ENCODE data around the gene MAN2B2. TPM values are rescaled to one million over a fixed set of nuclear protein-coding genes. Genes with fewer than 3 reads are reported as not detected.
"Not testable (repeated sequence)": the region's sequence is repeated elsewhere in the genome, so short reads cannot be mapped to it uniquely, and the experiment has no call there.

Gene MAN2B2
- total RNA-seq, 1 experiment from 2014 or later: 11.7 TPM

DNA sequence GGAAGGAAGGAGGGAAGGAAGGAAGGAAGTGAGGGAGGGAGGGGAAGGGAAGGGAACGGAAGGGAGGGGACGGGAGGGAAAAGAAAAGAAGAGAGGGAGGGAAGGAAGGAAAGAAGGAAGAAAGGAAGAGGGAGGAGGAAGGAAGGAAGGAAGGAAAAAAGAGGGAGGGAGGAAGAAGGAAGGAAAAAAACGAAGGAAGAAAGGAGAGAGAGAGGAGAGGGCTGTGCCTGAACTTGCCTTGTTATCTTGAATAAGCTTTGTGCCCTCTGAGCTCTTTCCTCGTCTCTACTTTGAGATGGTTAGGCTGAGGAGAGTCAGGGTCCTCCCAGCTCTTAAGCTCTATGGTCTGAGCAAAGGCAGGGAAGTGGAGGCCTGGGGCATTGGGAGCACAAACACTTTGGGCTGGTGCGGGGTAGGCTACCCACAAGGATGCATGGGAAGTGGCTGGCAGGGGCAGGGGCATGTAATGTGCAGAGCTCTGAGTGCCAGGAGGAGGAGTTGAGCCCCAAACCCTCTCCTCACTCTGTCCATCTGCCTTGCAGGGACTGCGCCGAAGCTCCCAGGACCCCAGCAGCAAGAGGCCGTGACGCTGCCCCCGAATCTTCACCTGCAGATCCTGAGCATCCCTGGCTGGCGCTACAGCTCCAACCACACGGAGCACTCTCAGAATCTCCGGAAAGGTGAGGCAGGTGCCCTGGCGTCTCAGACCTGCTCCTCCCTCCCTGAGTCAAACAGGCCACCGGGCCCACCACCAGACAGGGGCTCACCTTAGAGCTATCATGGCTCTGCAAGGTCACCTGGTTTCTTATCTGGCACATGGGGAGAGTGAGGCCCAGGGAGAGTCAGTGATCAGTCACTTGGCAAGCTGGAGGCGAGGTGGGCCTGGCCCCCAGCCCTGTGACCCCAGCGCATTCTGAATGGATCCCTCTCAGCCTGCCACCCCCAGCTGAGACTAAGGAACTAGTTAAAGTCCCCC lies 39.0 kb downstream of the MAN2B2 start:
- no peak for DNase-seq (ENCODE audit: low read depth)

DNA sequence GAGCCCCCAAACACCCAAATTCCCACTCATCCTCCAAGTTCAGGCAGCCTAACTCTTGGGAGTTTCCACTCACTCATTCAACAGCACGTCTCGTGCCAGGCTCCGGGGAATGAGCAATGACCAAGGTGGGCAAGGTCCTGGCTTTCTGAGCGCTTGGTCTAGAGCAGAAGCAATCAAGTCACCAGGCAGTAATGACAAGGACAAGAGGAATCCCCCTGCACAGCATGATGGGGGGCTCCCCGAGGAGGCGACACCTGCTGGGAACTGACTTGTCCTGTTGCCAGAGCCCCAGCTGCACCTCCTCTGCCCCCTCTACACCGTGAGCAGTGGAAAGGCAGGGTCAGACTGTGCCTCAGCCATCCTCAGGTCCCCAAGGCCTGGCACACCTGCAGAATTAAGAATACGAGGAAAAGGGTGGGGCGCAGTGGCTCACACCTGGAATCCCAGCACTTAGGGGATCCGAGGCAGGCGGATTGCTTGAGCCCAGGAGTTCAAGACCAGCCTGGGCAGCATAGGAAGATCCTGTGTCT lies 39.8 kb downstream of the MAN2B2 start:
- no peak for DNase-seq (ENCODE audit: low read depth)

DNA sequence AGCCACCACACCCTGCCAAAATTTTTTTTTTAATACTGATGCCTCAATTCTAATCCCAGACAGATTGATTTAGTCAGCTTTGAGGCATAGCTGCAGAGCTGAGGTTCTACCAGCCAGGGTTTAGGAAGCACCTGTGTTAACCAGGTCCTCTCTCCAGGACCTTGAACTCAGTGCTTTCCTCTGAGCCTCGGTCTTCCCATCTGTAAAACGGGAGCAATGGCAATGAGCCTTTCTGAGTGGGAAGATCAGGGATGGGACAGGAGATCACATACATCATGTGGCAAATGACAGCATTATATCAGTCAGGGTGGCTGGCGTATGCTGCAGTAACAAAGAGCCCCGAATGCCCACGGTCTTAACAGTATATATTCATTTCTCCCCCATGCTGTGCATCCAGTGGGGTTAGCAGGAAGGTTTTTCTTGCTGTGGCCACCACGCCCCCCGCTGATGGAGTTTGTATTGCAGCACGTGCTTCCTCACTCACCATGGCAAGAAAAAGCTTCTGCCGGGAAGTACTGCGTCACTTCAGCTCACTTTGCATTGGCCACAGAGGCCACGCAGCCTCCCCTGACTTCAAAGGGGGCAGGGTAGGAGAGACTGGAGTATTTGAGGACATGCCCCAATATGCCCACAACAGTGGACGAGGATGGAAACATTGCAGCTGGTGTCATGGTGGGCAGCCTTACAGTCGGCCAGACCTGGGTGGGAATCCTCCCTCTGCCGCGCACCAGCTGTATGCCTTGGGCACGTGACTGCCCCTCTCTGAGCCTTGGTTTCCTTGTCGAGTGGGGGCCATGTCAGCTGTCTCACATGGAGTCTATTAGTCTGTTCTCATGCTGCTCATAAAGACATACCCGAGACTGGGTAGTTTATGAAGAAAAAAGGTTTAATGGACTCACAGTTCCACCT lies 41.4 kb downstream of the MAN2B2 start:
- no peak for DNase-seq (ENCODE audit: low read depth)

DNA sequence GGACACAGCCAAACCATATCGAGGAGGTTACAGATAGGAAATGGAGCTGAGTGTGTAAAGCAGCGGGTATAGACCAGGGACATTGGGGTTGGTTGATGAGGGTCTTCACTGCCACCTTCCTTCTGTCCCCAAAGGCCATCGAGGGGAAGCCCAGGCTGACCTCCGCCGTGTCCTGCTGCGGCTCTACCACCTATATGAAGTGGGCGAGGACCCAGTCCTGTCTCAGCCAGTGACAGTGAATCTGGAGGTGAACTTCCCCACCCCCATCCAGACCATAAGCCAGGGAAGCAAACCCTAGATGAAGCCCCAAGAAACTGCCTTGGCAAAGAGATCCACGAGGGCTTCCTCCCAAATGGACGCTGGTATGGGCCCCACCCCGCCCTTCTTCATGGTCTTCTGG lies 42.3 kb downstream of the MAN2B2 start:
- DNase-seq (ENCODE audit: low read depth): no peak

DNA sequence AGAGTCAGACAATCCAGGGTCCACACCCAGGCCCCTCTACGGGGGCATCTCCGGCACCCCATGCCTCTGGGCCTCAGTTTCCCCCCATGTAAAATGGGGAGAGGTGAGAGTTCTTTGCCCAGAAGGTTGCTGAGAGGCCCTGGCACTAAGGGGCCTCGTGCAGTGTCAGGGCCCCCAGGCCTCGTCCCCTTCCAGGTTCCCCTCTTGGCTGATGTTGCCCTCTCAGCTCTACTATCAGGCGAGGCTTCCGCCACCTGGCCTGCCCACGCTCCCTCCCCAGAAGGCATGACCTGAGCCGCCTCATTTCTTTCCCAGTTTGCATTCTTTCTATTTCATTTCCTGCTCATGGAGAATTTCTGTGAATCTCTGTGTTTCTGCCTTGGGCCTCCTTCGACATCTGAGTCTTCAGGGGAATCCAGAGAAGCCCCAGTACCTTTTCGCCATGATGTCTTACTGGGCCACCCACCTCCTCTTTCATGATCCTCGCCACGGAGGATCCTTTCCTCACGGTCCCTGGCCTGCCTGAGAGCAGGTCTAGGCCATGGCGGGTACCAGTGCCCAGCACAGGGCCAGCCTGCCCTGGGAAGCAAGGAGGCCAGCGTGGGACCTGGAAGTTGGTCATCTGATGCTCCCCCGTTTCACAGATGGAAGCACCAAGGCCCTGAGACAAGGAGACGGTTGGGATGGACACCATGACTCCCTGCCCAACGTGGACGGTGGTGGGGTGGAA lies 43.6 kb downstream of the MAN2B2 start:
- no peak for DNase-seq (ENCODE audit: low read depth)

DNA sequence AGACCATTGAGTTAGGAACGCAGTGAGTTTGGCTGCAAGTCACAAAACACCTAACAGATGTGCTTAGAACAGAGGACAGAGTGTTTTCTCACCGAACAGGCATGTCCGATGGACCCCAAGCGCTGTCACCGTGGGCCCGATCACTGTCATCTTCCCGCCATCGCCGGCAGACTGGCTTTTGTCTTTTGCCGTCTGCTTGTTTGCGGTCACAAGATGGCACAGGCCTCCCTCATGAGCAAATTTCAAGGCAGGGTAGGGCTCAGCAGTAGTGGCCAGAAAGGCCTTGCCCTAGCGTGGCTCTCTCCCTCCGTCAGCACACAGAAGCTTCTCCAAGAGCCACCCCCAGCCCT lies 44.1 kb downstream of the MAN2B2 start:
- no peak for DNase-seq (ENCODE audit: low read depth)

DNA sequence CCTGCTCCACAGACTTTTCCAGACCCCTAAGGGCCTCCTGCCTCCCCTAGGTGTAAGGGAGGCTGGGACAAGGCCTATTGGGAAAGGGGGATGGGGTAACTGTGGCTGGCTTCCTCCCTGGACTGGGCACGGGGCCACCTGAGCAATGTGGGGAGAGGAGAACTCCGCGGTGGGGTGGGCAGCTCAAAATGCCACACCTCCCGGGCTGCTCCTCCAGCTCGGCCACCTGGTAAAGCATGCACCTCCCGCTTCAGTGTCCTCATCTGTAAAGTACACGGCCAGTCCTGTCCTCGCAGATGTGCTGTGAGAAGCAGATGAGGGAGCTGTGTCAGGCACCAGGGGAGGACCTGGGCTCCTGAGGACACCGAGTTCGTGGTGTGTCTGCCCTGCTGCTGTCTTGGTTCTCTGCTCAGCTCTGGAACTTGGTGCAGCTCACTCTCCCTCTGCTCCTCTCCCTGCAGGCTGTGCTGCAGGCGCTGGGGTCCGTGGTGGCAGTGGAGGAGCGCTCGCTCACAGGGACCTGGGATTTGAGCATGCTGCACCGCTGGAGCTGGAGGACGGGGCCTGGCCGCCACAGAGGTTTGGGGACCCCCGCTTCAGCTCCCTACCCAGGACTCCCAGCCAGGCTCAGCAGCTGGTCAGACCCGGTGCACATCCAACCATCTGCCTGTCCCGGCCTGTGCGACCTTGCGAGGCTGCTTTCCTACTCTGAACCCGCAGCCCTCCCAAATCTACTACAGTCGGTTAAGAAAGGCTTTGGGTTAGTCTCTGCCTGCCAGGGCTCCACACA lies 44.7 kb downstream of the MAN2B2 start:
- DNase-seq (ENCODE audit: low read depth): no peak

DNA sequence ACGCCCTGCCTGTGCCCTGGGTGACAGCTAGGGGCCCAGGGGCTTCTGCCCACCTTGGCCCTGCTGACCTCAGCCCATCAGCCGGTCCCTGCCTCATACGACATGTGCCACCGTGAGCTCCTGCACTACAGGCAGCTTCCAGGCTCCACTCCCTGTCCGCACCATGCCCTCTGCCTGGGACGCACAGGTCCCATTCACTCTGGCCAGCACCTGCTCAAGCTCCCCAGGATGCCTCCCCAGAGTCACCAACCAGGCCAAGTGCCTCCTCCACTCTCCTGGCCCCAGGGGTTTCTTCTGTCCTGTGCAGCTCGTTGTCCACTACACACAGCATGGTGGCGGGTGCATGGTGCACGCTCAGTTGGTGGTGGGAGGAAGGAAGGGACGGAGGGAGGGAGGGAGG lies 45.3 kb downstream of the MAN2B2 start:
- no peak for DNase-seq (ENCODE audit: low read depth)

DNA sequence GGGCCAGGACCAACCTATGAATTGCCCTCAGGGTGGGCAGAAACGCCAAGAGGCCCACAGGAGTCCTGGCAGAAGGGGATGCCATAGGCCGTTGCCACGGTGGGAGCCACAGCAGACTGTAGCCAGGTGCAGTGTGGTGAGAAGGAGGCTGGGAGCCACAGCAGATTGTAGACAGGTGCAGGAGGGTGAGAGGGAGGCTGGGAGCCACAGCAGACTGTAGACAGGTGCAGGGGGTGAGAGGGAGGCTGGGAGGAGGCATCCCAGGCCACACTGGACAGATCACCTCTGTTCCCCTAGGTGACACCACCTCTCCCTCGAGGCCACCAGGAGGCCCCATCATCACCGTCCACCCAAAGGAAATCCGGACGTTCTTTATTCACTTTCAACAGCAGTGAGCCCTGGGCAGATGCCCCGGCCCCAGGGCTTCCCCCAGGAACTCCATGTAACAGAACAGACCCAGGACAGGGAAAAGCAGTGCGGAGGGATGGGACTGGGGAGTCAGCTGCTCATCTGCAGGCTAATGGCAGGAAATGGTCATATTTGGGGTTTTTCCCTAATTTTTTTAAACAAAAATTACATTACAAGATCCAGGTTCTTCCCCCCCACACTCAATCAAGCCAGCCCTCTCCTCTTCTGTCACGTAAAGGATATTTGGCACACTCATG lies 46.0 kb downstream of the MAN2B2 start:
- no peak for DNase-seq (ENCODE audit: low read depth)

DNA sequence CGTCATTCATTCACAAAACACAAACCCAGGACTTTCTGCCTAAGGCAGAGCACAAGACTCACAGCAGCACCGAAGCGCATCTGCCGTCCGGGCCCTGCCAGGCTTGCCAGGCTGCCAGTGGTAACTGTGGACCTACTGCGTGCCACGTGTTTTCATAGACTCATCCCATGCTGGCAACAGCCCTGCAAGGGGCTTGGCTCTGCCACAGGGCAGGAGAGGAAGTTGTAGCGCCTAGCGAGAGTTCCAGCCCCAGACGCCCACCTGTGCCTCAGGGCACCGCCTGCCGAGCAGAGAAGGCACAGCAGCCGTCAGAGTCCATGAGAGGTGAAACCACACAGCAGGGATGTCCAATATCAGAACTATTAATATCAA lies 46.6 kb downstream of the MAN2B2 start:
- no peak for DNase-seq (ENCODE audit: low read depth)

DNA sequence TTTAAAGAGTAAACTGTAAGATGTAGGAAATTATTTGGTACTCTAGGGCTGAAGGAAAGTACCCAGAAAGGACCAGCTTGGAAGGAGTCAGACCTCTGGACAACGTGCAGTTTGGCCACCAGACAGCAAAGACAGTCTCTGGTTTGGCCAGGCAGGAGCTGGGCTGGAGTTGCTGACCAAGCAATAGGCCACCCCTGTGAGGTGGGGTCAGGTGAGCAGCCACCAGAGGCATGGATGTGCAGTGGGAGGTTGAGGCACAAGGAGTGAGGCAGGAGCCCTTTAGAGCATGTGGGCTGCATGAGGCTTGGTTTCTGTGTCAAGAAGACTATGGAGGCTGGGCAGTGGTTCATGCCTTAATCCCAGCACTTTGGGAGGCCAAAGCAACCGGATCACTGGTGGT lies 47.8 kb downstream of the MAN2B2 start:
- no peak for DNase-seq (ENCODE audit: low read depth)

DNA sequence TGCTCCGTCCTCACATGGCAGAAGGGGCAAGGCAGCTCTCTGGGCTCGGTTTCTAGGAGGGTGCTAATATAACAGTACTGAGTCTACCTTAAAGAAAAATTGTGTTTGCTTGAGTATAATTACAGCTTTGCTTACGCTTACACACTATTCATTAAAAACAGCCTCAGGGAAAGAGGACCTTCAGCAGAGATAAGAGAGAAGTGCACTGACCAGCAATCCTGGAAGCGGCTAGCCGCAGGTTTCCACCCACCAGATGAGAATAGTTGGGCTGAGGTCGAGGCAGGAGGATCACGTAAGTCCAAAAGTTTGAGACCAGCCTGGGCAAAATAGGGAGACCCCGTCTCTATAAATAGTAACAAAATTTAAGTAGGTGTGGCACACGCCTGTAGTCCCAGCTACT lies 50.3 kb downstream of the MAN2B2 start:
- DNase-seq (ENCODE audit: low read depth): no peak

DNA sequence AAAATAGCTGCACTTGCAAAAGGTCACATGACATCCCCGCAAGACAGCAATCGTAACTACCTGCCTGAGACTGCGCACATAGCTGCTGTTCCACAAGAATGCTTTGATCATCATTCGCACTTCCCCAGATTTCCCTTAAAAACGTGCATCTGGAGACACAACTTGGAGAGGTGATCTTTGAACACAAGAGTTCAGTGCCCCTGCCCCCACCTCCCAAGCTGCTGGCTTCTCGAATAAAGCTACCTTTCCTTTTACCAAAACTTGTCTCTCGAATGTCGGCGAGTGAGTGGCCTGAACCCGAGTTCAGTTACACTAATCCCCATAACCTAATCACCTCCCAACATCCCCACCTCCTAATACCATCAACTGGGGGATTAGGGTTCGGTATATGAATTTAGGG lies 51.1 kb downstream of the MAN2B2 start:
- no peak for DNase-seq (ENCODE audit: low read depth)

DNA sequence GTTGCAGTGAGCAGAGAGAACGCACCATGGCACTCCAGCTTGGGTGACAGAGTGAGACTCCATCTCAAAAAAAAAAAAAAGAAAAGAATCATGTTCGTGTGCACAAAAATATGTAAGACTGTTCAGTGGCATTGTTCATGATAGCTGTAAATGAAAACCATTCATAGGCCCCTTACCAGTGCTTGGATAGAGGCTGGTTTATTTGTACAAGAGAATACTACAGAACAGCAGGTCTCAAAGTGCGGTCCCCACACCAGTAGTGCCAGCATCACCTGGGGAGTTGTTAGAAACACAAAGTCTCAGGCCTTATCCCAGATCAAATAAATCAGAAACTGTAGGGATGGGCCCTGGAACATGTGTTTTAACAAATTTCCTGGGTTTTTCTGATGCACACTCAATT lies 52.8 kb downstream of the MAN2B2 start:
- DNase-seq (ENCODE audit: low read depth): no peak

DNA sequence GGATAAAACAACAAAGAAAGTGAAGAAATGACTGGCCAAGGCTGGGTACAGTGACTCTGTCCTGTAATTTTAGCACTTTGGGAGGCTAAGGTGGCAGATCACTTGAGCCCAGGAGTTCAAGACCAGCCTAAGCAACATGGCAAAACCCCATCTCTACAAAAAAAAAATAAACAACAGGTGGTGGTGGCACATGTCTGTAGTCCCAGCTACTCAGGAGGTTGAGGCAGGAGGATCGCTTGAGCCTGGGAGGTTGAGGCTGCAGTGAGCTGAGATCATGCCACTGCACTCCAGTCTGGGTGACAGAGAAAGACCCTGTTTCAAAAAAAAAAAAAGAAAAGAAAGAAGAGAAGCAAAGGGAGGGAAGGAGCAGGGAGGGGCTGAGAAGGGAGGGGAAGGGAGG lies 53.5 kb downstream of the MAN2B2 start:
- DNase-seq (ENCODE audit: low read depth): not testable (repeated sequence)

DNA sequence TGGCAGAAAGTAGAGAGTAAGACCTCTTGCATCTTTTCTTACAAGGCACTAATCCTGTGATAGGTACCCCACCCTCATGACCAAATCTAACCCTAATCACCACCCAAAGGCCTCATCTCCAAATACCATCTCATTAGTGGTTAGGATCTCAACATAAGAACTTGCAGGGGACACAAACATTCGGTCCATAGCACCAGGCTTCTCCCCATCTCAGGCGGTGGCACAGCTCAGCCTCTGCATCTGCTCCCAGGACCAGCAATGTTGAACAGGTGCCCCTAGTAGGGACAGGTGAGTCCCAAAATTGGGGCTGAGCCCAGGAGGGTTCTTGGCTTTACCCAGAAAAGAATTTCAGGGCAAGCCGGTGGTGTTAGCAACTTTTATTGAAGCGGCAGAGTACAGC lies 57.1 kb downstream of the MAN2B2 start:
- DNase-seq (ENCODE audit: low read depth): no peak

DNA sequence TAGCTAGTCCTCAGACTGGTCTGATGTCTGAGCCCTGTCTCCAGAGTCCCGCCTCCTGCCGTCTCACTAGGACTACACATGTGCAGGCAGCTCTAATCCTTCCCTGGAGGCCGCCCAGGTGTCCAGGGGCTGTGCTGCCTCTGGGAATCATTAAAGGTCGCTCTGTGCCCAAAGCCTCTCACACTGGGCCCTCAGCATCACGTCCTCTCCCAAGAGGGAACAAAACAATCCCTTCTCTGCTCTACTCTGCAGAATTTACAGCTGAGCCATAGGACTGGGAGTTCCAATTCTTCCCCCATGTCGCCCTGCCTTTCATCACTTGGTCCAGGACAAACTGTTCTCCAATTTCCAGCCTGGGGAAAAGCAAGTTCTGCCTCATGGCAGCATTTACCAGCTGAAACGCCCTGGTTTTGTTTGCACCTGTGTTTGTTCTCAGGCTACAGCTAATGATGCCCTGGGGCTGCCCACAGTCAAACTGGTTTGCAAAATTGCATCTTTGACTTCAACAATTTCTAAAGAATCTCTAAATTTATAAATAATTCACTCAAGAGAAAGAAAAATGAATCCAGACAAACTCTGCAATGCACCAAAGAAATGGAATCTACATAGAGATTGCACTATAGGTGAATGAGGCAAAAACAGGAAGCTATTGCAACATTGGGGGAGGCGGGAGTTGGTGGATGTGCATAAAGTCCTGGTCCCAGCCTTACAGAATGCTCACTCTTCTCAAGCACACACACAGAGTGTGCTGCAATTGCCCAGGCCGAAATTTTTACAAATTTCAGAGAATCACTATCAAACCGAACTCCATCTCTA lies 58.3 kb downstream of the MAN2B2 start:
- no peak for DNase-seq (ENCODE audit: low read depth)

DNA sequence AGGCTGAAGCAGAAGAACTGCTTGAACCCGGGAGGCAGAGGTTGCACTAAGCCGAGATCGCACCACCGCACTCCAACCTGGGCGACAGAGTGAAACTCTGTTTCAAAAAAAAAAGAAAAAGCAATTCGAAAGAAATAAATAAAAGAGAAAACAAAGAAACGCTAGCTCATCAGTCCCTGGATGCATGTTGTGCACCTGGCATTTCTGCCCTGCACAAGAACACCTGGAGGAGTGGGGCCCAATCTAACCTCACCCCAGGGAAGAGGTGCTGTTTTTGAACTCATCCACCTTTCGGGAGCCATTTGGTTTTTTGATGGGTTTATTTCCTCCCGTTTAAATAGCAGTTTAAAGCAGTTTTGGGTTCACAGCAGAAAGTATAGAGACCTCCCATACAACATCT lies 59.8 kb downstream of the MAN2B2 start:
- DNase-seq (ENCODE audit: low read depth): no peak

DNA sequence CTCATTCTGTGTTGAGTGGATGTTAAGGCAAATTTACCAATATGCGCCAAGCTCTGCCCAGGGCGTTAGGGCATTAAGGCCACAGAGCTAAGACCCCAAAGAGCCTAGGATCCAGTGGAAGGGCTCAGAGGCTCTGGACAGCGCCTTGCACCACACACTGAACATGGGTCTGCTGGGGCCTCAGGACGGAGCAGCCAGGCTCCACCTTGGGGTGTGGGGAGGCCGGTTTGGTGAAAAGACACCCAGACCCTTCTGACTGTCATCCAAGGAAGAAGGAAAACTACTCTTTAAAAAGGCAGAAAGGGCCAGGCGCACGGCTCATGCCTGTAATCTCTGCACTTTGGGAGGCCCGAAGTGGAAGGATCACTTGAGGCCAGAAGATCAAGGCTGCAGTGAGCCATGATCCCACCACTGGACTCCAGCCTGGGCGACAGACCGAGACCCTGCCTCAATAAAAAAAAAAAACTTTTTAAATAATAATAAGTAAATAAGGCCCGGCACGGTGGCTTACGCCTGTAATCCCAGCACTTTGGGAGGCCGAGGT lies 64.2 kb downstream of the MAN2B2 start:
- no peak for DNase-seq (ENCODE audit: low read depth)

All from HT1080 (cell line).